Stimulated activated CD8-positive, alpha-beta memory T cell treated with anti-CD3 and anti-CD28 coated beads, Interleukin-7, amount 100 ng/mL, for 4 hours (primary cell): Measurements from ENCODE around the gene TMCO1.
"Not testable (repeated sequence)": the region's sequence is repeated elsewhere in the genome, so short reads cannot be mapped to it uniquely, and the experiment has no call there.

Source experiments
- DNase-seq, 2 donors: peaks; one replicate each; pipeline ENCODE4 v3.0.0-alpha.2; 2020; ENCODE audit warnings: low read depth in 2 of 2

The TMCO1 gene

DNA sequence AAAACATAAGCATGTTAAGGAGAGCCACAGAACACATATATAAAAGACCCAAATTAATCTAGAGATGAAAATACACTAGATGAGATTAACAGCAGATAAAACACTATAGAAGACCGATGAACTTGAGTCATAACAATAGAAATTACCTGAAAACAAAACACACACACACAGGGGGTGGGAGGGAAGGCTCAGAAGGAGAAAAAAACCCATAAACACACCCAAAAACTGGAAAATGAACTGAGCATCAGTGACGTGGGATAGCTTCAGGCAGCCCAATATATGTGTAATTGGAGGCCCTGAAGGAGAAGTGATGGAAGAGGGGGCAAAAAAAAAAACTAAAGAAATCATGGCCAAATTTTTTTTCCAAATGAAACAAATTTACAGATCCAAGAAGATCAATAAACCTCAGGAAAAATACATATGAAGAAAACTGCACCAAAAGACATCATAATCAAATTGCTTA, 81.7 kb downstream of the TMCO1 start:
- no peak for DNase-seq

DNA sequence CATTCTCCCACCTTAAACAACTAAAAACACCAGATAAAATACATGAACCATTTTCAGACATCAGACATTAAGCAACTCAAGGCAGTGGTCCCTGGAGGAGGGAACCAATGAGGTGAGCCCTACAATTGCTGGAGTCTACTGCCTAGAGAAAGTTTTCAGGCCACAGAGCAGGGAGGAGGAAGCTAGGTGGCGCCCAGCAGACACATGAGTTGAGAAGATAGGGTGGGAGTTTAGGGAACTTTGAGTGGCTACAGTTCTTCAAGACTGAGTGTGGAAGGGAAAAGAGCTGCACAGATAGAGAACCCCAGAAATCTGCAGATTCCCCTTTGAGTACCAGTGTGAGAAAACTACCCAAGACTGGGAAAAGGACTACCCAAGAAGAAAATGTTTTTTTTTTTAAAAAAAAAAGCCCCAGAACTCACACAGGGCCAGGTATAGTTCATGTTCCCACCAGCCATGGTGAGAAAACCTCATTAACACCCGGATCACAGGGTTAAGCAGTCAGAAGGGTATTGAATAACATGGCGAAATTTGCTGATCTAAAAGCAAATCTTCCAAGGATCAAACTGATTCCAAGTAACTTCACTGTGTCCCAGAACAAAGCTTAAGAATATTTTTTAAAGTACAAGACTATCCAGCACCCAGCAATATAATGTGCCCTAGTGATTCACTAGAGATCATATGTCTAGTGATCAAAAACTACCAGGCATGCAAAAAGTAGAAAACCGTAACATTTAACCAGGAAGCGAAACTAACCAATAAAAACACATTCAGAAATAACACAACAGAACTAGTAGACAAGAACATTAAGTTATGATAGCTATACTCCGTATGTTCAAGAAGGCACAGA, 82.3 kb downstream of the TMCO1 start:
- no peak for DNase-seq

DNA sequence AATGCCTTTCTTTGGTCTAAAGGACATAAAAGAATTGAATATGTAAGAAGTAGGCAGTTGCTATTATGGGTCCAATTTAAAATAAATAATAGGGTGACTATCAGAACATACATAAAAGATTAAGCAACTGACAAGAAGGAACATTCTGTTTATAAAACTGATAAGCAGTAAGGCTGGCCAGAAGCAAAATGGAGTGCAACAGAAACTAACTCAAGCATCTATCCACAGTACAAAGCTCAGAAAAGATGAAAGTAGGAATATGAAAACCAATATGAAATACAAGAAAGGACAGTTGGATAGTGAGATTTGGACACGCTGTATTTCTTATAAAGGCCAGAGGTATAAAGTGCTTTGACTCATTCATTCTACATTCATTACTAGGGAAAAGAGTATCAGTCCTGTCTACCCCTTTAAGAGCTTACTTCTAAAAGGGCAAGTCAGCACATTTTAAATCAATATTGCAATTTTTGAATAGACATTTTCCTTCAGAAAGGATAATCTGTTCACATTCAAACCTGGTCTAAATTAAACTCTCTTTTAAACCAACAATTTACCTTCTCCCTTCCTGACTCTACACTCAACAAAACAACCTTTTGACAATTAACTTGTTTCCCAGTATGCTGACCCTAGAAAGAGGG, 84.7 kb downstream of the TMCO1 start:
- DNase-seq = no peak

DNA sequence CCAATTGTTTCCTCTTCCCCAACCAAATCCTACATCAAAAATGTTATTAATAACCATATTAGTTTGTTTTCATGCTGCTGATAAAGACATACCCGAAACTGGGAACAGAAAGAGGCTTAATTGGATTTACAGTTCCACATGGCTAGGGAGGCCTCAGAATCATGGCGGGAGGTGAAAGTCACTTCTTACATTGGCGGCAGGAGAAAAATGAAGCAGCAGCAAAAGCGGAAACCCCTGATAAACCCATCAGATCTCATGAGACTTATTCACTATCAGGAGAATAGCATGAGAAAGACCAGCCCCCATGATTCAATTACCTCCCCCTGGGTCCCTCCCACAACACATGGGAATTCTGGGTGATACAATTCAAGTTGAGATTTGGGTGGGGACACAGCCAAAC, 87.9 kb downstream of the TMCO1 start:
- DNase-seq = not testable (repeated sequence)

DNA sequence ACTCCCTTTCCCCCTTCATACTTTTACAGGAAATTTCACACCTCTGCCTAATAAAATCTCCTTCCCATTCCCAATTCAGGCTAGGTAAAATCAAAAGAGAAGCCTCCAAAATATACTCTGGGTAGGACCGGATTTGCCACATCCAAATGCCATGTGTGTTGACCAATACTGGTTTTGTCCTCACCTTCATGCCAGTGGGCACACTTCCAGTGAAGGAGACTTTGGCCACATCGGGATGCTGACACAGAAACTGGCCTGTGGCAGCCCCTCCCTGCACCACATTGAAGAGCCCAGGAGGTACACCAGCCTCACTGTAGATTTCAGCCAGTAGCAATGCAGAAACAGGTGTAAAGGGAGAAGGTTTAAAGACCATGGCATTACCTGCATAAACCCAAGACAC, 88.4 kb downstream of the TMCO1 start:
- DNase-seq = no peak

DNA sequence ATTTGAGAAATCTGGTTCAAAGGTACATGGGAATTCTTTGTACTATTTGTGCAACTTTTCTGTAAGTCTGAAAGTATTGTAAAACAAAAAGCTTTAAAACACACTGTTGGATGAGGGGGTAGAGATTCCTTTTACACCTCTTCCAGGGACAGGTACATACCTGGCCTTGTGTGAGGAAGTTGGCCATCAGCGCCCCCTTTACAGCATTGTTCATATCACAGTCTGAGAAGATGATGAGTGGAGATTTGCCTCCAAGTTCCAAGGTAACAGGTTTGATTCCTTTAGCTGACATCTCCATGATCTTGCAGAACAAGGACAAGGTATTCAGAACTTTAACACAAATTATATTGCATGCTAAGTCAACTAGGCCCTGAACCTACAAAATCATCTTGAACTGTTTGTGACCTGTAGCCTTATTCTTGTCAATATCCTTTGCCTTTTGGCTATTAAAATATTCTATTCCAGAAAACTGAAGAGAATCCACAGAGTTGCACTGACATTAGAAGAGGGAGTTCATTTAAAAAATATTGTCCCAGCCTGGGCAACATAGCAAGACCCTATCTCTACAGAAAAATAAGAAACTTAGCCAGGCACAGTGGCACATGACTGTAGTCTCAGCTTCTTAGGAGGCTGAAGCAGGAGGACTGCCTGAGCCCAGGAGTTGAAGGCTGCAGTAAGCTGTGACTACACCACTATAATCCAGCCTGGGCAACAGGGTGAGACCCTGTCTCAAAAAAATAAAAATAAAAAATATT, 89.2 kb downstream of the TMCO1 start:
- DNase-seq = no peak

DNA sequence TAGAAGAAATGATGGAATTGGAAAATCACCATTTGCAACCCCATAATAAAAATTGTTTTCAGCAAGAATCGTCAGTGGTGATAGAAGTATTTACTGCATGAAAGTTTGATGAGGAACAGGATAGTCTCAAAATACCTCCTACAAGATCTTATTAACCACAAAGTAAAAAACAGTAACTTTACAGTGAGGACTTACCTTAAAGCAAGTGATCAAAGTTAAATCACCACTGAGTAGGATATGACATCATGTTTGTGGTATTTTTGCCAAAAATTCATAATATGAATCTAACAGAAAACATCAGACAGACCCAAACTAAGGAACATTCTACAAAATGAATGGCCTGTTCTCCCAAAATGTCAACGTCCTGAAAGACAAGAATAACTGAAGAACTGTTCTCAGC, 90.2 kb downstream of the TMCO1 start:
- no peak for DNase-seq
